Brain pericyte (primary cell): Measurements from ENCODE around the gene SOX5.

Source experiments
- DNase-seq: peaks from one replicate; pipeline ENCODE4 v3.0.0-alpha.2; 2012; ENCODE audit warnings: low read depth, low spot score

The SOX5 gene

GRCh38 chr12:23611320-23611719, 338.1 kb downstream of the SOX5 start:
- DNase-seq: no peak

- DNase-seq: no peak
Observed at GRCh38 chr12:23600919-23601318, 348.6 kb downstream of the SOX5 start.

- no peak for DNase-seq
Observed at GRCh38 chr12:23596568-23596967, 352.9 kb downstream of the SOX5 start.

GRCh38 chr12:23587833-23588559, 361.5 kb downstream of the SOX5 start:
- no peak for DNase-seq

- no peak for DNase-seq
Observed at GRCh38 chr12:23585782-23586163, 363.7 kb downstream of the SOX5 start.

- DNase-seq: no peak
Observed at GRCh38 chr12:23585156-23585781, 364.2 kb downstream of the SOX5 start.

- no peak for DNase-seq
Observed at GRCh38 chr12:23581913-23582312, 367.6 kb downstream of the SOX5 start.

- no peak for DNase-seq
Observed at GRCh38 chr12:23579257-23579656, 370.2 kb downstream of the SOX5 start.

- no peak for DNase-seq
Observed at GRCh38 chr12:23576372-23576771, 373.1 kb downstream of the SOX5 start.

GRCh38 chr12:23569356-23569755, 380.1 kb downstream of the SOX5 start:
- no peak for DNase-seq

- DNase-seq: no peak
Observed at GRCh38 chr12:23566133-23566532, 383.3 kb downstream of the SOX5 start.

- no peak for DNase-seq
Observed at GRCh38 chr12:23564451-23565152, 384.9 kb downstream of the SOX5 start.

- no peak for DNase-seq
Observed at GRCh38 chr12:23561364-23562345, 387.8 kb downstream of the SOX5 start.

- no peak for DNase-seq
Observed at GRCh38 chr12:23560611-23561010, 388.9 kb downstream of the SOX5 start.

GRCh38 chr12:23559268-23559753, 390.2 kb downstream of the SOX5 start:
- no peak for DNase-seq

- DNase-seq: no peak
Observed at GRCh38 chr12:23556661-23557060, 392.8 kb downstream of the SOX5 start.

- no peak for DNase-seq
Observed at GRCh38 chr12:23555825-23556207, 393.7 kb downstream of the SOX5 start.

GRCh38 chr12:23555180-23555824, 394.2 kb downstream of the SOX5 start:
- DNase-seq: no peak

GRCh38 chr12:23552417-23552816, 397.1 kb downstream of the SOX5 start:
- no peak for DNase-seq

GRCh38 chr12:23550753-23551152, 398.7 kb downstream of the SOX5 start:
- DNase-seq: no peak

GRCh38 chr12:23548742-23549141, 400.7 kb downstream of the SOX5 start:
- DNase-seq: no peak
